Limb (tissue), 2 donors: Measurements from ENCODE around the gene KCNK15.

Experiments used
- DNase-seq, 2 donors: peaks; one replicate each; pipeline ENCODE4 v3.0.0-alpha.2; 2016; ENCODE audit errors: extremely low spot score in 2 of 2

KCNK15 gene

DNA sequence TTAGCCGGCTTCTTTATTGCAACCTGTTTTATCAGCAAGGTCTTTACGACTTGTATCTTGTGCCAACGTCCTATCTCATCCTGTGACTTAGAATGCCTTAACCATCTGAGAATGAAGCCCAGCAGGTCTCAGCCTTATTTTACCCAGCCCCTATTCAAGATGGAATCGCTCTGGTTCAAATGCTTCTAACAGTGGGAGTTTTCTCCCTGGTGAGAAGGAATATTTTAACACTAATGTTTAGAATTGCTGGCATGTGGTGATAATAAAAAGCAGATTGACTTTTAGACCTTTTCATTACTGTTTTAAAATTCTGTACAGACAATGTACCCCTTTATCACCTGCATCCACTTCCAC is 9.9 kb upstream of the KCNK15 start:
- DNase-seq: no peak

DNA sequence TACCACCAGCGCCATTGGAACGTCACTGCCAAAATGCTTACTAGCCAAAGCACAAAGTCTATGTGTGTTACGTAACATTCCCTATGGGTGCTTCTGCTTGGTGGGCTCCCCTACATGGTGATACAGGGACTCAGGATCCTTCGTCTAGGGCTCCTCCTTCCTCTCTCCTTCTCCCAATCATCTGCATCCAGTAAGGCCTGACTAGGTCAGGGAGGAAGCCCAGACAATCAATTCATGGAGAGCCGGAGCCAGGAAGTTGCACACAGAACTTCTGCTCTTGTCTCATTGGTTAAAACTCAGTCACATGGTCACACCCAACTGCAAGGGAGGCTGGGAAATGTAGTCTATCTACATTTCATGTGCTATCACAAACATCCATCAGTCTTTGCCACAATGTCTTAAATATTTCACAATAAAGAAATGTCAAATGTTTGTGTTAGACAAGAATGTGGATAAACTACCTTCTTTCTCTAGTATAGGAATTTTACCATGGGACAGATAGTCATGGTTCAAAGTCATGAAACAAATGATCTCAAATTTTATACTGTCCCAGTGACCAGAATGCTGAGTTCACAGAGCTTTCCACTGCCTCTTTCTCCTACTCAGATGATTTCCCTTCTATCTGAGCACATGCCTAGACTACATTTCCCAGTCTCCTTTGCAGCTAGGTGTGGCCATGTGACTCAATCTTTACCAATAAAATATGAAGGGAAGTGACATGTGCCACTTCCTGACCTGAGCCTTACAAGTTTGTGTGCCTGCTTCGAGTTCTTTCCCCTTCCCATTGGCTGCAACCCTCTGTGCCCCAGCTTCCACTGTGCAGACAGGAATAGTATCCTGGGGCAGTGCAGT is 9.3 kb upstream of the KCNK15 start:
- peak; percentile 48 to 61 for DNase-seq

DNA sequence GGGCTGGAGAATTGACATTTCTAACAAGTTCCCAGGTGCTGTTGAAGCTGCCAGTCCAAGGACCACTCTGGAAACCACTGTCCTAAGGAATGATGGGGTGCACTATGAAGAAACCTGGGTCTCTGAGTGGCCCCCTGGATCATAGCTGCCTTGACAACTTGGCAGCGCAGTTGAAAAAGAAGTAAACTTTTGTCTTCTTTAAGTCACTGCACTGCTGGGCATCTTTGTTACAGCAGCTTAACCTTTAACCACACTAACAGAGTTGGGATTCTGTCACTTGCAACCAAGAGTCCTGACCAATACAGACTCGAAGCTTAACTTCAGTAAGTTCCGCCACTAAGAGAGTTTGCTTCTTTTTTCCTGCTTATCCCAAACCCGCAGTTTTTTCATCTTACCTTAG is 8.5 kb upstream of the KCNK15 start:
- no peak for DNase-seq

DNA sequence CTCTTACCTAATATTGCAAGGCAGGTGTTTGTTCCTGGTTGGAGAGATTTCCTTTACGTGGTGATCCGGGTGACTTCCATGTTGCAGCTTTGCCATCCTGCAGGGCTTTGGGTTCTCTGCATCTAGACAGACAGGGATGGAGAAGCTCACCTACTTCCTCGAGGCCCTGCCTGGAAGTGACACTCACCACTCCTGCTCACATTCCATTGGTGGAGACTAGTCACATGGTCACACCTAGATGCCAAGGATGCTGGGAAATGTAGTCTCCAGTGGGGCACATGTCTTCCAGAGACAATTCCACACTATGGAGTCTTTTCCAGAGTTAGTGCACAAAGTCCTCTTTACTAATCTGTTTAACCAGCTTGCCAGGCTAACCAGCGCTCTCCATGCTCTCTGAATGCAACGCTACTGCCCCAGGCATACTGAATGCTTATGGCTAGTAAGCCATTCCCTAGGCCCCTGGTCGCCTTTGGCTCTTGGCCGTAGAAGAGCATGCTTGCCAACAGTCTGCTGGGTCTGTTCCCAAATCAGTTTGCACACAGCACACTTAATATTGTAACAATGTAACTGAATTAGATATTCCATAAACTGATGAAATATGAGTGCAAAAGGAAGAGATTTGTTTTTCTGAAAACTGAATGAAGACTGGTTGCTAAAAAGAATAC is 6.7 kb upstream of the KCNK15 start:
- DNase-seq: peak; percentile 37 to 66

DNA sequence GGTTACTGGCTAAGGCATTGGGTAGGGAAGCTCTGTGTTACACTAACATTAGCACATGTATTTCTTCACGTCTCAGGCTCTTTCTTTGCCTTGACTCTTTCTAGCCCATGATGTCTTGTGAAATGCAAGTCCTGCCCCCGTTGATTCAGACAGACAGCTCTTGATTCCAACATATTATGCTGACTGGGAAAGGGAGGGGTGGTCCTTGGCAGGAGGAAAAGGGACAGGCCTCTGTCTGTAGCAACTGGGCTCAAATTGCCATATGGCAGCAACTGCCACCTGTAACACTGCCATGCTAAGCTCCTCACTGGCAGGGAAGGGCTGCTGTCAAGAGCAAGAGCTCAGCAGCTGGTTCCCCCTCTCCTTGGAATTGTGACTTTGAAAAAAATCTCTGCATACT is 5.7 kb upstream of the KCNK15 start:
- no peak for DNase-seq

DNA sequence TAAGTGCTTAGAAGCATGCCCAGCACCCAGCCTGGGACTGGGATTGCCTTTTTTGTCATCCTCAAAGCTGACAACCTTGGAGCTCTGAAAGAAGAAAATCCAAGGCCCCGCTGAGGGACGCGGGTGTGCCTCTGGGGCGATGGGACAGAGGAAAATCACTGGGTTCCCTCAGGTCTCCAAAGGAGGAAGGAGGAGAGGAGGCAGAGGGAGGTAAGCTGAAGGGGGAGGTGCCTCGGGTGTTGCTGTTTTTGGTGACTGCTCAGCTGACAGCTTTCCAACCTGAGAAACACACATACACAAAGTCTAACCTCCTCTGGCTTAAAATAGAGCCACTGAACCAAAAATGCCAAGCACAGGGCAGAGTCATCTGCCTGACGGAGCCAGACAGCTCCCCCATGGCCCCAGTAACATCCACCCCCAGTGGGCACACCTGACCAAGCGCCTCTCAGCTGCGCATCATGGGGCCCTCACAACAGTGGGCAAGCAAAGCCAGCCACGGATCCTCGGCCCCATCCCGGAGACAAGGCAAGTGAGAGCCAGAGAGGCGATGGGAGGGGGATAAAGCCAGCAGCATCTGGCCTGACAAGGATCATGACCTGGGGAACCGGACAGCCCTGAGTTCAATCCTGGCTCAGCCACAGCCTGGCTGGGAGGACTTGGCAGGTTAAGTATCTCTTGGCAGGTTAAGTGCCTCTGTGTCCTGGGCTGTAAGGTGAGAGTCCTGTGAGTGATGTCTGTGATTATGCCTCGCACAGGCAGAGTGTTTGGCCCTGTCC is 3.2 kb upstream of the KCNK15 start:
- no peak for DNase-seq

DNA sequence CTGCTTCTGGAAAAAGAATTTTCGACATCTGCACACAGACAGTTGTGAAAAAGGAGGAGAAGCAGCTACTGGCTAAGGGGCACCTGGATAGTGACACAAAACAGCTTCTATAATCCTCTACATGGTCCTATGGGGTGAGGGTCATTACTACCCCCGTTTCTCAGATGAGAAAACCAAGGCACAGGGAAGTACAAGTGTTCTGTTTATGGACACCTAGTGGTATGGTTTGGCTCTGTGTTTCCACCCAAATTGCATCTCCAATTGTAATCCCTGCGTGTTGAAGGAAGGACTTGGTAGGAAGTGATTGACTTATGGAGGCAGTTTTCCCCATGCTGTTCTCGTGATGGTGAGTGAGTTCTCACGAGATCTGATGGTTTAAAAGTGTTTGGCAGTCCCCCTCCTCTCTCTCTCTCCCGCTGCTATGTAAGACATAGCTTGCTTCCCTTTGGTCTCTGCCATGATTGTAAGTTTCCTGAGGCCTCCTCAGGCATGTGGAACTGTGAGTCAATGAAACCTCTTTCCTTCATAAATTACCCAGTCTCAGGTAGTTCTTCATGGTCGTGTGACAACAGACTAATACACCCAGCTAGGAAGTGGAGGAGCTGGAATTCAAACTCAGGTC is 2.5 kb upstream of the KCNK15 start:
- no peak for DNase-seq

DNA sequence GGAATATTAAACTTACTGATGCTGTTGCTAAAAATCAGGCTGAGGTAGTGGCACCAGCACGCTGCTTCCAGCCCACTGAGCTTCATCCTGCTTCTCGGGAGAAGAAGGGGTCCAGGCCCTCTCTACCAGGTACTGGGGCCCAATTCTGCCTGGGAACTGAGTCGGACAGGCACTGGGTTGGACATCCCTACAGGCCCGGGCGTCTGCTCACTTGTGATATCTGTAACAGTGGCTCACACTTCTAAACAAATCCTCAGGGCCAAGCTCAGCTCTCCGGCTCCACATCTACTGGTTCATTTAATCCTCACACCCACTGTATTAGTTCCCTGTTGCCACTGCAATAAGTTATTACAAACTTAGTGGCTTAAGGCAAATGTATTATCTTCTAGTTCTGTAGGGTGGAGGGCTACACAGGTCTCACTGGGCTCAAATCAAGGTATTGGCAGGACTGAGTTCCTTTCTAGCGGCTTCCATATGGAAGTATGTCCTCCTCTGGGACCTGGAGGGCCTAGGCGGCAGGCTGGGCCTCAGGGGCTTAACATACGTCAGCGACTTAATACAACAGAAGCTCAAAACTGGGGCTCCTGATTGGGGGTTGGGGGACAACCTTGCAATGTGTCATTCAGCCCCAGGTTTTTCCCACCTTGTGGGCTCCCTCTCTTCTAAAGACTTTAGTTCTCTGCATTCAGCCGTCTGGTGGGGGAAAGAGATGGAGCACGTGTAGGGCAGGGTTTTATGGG is 1.6 kb upstream of the KCNK15 start:
- DNase-seq: no peak

DNA sequence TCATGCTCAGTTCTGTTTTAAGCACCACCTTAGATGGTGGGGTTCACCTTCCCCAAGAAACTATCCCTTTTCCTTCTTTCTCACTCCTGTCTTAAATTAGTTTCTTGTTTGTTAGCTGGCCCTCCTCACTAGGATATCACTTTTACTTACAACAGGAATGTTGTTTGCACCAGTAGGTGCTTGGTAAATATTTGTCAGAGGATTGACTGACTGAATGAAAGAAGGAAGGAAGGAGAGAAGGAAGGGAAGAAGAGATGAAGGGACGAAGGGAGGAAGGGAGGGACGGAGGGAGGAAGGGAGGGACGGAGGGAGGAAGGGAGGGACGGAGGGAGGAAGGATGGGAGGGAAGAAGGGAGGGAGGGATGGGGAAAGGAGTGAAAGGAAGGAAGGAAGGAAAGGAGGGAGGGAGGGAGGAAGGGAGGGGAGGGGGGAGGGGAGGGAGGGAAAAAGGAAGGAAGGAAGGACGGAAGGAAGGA is 505 bp upstream of the KCNK15 start:
- no peak for DNase-seq

DNA sequence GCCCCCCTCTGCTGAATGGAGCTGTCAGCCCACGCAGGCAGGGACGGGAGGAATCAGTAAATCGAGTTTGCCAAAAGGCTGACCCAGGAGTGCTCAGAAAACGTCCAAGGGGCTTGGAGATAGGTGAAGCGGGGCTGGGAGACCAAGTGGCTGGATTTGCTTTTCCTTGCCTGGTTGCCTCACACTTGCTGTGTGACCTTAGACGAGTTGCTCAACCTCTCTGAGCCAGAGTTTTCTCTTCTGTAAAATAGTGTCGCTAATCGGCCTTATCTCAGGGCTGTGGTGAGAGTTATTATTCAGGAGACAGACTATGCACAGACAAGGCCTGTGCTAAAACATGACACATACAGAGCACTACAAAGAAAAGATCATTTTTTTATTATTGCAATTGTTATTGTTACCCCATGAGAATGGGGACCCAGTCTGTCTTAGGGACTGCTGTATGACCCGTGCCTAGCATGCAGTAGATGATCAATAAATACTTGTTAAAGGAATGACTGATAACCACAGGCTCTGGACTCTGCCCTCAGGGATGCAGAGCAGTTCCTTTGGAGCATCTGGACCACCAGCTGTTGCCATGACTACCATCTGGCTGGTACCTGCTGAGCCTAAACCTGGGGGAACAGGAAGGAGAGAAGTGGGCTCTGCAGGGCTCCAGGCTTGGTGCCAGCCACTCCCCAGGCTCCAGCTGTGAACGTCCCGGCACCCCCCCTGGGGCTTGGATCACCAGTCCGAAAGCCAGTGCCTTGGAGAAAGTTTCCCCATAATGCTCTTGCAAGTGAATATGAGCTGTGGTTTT is 901 bp downstream of the KCNK15 start:
- DNase-seq: no peak

DNA sequence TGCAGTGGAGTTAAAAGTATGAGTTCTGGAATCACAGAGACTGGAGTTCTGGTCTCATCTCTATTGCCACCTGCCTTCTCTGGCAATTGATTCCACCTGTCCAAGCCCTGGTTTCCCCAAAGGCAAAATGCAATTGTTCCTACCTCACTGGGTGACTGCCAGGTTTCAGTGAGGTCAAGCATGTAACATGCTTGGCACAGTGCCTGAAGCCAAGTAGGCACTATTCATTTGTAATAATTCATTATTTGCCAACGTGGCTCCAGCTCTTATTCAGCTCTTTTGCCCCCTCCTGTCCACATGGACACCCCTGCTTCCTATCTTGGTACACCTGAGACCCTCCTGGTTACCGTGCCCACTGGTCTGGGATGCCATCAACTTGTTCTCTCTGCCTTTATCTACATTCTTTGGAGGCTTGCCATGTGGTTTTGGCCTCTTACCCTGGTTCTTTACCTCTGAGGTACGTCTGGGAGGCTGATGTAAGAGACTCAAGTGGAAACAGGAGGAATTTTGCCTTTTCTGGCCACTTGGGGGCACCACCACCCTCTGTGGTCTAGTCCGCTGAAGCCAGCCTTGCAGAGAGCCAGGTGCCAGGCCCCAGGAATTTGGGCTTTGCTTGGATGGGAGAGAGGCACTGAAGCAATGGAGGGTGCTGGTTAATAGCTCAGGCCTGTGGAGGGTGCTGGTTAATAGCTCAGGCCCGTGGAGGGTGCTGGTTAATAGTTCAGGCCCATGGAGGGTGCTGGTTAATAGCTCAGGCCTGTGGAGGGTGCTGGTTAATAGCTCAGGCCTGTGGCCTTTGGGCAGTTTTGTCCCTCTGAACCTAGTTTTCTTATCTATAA is 1.7 kb downstream of the KCNK15 start:
- DNase-seq: peak; percentile 51 to 86

DNA sequence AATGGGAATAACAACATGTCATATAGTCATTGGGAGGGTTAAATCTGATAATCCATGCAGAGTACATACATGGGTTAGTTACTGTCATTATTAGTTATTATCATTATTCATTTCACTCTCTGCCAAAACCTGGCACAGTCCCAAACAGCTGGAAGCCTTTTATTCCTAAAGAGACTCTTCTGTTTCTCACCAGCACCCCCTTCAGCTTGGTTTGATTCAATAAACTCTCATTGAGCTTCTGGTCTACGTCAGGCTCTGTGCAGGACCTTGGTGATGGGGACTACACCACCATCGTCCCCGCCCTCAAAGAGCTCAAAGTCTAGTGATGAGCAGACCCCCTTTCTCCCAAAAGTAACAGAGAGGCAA is 2.3 kb downstream of the KCNK15 start:
- DNase-seq: no peak

DNA sequence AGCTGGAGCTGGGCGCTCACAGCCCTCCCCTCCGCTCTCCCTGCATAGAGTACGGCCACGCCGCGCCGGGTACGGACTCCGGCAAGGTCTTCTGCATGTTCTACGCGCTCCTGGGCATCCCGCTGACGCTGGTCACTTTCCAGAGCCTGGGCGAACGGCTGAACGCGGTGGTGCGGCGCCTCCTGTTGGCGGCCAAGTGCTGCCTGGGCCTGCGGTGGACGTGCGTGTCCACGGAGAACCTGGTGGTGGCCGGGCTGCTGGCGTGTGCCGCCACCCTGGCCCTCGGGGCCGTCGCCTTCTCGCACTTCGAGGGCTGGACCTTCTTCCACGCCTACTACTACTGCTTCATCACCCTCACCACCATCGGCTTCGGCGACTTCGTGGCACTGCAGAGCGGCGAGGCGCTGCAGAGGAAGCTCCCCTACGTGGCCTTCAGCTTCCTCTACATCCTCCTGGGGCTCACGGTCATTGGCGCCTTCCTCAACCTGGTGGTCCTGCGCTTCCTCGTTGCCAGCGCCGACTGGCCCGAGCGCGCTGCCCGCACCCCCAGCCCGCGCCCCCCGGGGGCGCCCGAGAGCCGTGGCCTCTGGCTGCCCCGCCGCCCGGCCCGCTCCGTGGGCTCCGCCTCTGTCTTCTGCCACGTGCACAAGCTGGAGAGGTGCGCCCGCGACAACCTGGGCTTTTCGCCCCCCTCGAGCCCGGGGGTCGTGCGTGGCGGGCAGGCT is 4.6 kb downstream of the KCNK15 start:
- no peak for DNase-seq

DNA sequence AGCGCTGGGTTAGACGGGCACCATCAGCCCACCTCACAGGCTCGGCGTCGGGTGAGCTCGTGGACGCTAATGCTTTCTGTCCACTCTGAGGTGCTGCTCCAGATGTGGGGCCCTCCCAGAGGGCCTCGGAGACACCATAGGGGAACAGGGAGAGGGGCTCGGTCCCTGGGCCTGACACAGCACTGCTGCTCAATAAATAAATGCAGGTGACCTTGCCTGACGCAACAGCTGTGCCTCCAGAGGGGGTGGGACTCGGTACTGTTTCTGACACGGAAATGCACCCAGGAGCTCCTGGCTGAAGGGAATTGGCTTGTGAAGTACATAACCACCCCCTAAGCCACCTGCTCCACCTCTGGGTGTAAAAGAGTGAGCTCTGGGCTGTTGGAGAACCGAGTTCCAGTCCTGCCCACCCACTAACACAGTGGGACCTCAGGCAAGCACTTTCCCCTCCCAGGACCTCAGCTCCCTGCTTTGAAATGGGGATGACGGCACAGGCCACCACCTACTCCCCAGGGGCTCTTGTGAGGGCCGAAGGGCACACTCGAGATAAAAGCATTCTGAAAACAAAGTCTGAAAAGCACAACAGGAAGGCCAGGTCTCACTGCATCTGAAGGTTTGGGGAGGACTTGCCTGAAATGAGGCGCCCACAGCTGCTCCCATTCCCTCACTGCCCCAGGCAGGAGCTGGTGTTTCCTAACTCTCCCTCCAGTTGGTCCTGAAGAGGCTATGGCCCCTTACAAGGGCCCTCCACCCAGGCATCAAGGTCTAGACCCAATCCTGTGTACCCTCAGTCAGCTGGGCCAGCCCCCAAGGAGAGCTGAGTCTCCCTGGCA is 6.7 kb downstream of the KCNK15 start:
- DNase-seq: no peak

DNA sequence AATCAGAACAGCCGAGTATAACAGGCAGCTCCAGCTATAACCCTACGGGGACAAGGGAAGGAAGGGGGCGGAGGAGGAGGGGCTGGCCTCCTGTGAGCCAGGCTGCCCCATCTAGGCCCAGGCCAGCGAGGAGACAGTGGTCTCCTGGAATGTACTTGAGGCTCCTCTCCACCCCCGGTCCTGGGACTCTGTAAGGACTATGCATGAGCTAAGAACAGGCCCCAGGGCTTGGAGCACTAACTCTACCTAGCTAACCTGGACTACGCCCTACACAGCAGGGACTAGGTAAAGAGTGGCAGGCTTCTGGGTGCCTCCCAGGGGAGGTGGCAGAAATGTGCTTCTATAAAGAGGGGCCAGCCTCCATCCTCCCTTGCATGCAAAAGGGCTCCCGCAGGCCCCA is 8.9 kb downstream of the KCNK15 start:
- no peak for DNase-seq

DNA sequence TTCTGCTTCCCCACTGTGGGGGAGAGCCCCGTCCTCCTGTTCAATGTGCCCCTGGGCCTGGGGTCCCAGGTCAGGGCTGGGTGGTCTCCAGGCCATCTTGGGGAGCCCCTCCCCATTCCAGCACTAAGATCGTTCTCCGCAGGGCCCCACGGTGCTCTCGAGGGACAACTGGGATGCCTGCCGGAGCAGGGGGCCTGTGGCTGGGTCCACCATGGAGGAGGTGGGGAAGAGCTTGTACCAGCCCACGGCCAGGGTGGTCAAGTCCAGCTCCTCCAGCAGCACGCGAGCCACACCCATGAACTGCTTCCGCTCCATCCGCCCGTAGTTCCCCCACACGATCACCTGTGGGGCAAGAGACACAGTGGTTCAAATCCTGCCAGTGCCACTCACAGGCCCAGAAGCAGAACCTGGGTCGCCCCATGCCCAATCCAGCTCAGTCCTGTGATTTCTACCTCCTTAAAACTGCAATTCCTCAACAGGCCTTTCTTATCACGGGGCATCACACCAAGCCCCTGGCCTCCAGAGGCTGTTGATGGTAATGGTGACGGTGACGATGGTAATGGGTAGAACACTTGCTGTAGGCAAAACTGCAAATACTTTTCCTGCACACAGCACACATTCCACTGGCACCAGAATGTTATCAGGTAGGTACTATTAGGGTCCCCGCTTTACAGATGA is 10.5 kb downstream of the KCNK15 start:
- DNase-seq: no peak

DNA sequence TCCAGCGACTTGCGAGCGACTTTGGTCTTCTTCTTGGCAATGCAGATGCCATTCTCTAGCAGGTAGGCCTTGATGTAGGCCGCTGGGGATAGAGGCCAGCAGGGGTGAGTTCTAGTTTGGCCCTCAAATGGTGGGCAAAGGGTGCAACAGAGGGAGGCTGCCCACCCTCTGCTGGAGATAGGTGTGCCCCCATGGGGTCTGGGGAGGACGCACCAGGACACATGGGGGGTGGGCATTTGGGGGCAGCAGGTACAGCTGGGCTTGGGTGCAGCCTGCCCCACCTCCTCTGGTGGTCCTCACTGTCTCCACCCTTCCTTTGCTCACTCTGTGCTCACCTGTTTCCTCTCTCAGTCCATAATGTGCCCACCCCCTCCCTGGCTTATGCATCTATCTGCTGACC is 11.3 kb downstream of the KCNK15 start:
- DNase-seq: no peak
